Measurements from ENCODE around the gene SMYD5. TPM values are rescaled to one million over a fixed set of nuclear protein-coding genes. Genes with fewer than 3 reads are reported as not detected.
A peak's percentile ranks its signal among the peaks of the same experiment; 100 is the strongest.

SMYD5 gene
- total and polyA plus RNA-seq, 9 of the 15 experiments (the other 6 are each of a cell fraction or from before 2014, with no cell fraction given) = 11.4 to 56.8 (median 32.0) TPM

DNA sequence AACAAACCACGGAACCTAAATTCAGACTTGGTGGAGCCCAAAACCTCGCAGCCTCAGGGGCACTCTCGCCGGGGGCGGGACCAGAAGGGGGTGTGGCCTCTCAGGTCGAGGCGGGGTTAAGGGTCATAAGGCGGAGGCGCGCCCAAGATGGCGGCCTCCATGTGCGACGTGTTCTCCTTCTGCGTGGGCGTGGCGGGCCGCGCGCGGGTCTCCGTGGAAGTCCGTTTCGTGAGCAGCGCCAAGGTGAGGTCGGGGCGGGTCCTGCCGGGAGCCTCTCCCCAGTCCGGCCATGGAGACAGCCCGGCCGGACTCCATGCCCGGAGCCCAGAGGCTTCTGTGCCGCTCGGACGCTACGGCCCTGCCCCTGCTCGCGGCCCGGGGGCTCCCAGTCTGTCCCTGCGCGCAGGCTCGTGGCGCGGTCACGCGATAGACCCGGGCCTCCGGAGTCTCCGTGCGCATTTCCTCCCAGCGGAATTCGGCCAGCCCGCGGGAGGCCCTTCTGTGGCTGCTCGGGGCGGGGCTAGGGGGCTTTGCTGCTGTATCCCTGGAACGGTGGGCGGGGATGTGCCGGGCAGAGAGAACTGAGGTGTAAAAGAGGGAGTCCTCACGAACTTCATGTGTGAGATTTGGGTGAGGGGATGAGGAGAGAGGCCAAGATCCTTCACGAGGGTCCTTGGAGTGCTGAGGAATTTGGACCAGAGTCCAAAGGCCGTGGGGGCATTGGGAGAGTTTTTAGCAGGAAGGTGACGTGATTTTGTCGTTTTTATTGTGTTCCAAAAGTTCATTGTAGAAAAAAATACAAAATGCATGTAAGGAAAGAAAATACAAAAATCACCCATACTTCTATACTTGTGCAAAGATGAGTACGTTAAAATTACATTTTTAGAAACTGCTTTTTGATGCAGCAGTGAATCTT lies at the start of gene SMYD5 (continued):
- TF ChIP-seq CBFB (CRISPR knock-in tag; IDR thresholded peaks at IDR 0.05) = 0 out of 2 replicates have a peak, but pooled peaks have one; percentile 15
- peak; percentile 88 for TF ChIP-seq CHD2 (IDR thresholded peaks at IDR 0.05; ENCODE audit: low read depth, low read length)
- no peak for TF ChIP-seq SNIP1 (IDR thresholded peaks at IDR 0.05; ENCODE audit: low read depth)
- TF ChIP-seq ZBED1 (IDR thresholded peaks at IDR 0.05) = 0 out of 2 replicates have a peak, but pooled peaks have one; percentile 34
- TF ChIP-seq, protein P1, sequence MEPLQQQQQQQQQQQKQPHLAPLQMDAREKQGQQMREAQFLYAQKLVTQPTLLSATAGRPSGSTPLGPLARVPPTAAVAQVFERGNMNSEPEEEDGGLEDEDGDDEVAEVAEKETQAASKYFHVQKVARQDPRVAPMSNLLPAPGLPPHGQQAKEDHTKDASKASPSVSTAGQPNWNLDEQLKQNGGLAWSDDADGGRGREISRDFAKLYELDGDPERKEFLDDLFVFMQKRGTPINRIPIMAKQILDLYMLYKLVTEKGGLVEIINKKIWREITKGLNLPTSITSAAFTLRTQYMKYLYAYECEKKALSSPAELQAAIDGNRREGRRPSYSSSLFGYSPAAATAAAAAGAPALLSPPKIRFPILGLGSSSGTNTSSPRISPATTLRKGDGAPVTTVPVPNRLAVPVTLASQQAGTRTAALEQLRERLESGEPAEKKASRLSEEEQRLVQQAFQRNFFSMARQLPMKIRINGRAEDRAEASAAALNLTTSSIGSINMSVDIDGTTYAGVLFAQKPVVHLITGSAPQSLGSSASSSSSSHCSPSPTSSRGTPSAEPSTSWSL (CRISPR knock-in tag; IDR thresholded peaks at IDR 0.05; ENCODE audit: borderline replicate concordance) = no peak
- 0 out of 4 replicates have a peak, but pooled peaks of 1 of the 2 experiments have one; percentile 68 for TF ChIP-seq SRF (CRISPR knock-in tag; IDR thresholded peaks at IDR 0.05)
- peak; percentile 82 for TF ChIP-seq MTA2 (IDR thresholded peaks at IDR 0.05; ENCODE audit: low read depth)
- no peak for TF ChIP-seq CBFA2T3 (IDR thresholded peaks at IDR 0.05)
- TF ChIP-seq DPF2 (IDR thresholded peaks at IDR 0.05) = no peak
- TF ChIP-seq, protein P2, sequence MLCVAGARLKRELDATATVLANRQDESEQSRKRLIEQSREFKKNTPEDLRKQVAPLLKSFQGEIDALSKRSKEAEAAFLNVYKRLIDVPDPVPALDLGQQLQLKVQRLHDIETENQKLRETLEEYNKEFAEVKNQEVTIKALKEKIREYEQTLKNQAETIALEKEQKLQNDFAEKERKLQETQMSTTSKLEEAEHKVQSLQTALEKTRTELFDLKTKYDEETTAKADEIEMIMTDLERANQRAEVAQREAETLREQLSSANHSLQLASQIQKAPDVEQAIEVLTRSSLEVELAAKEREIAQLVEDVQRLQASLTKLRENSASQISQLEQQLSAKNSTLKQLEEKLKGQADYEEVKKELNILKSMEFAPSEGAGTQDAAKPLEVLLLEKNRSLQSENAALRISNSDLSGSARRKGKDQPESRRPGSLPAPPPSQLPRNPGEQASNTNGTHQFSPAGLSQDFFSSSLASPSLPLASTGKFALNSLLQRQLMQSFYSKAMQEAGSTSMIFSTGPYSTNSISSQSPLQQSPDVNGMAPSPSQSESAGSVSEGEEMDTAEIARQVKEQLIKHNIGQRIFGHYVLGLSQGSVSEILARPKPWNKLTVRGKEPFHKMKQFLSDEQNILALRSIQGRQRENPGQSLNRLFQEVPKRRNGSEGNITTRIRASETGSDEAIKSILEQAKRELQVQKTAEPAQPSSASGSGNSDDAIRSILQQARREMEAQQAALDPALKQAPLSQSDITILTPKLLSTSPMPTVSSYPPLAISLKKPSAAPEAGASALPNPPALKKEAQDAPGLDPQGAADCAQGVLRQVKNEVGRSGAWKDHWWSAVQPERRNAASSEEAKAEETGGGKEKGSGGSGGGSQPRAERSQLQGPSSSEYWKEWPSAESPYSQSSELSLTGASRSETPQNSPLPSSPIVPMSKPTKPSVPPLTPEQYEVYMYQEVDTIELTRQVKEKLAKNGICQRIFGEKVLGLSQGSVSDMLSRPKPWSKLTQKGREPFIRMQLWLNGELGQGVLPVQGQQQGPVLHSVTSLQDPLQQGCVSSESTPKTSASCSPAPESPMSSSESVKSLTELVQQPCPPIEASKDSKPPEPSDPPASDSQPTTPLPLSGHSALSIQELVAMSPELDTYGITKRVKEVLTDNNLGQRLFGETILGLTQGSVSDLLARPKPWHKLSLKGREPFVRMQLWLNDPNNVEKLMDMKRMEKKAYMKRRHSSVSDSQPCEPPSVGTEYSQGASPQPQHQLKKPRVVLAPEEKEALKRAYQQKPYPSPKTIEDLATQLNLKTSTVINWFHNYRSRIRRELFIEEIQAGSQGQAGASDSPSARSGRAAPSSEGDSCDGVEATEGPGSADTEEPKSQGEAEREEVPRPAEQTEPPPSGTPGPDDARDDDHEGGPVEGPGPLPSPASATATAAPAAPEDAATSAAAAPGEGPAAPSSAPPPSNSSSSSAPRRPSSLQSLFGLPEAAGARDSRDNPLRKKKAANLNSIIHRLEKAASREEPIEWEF (CRISPR knock-in tag; IDR thresholded peaks at IDR 0.05) = no peak
- TF ChIP-seq RBM34 (IDR thresholded peaks at IDR 0.05; ENCODE audit: borderline replicate concordance, insufficient read depth, low read length) = 0 out of 2 replicates have a peak, but pooled peaks have one; percentile 39
- TF ChIP-seq ZNF253 (CRISPR knock-in tag; conservative IDR thresholded peaks at IDR 0.05) = no peak
- no peak for TF ChIP-seq CBX5 (IDR thresholded peaks at IDR 0.05; ENCODE audit: borderline replicate concordance, low read depth)
- peak; percentile 51 for TF ChIP-seq C11orf30 (IDR thresholded peaks at IDR 0.05; ENCODE audit: low read depth)
- peak; percentile 72; the same call in 1 of the 2 replicates for TF ChIP-seq SP1 (CRISPR knock-in tag; IDR thresholded peaks at IDR 0.05)
- peak; percentile 76 for TF ChIP-seq SUPT5H (IDR thresholded peaks at IDR 0.05)
- TF ChIP-seq, protein P3, sequence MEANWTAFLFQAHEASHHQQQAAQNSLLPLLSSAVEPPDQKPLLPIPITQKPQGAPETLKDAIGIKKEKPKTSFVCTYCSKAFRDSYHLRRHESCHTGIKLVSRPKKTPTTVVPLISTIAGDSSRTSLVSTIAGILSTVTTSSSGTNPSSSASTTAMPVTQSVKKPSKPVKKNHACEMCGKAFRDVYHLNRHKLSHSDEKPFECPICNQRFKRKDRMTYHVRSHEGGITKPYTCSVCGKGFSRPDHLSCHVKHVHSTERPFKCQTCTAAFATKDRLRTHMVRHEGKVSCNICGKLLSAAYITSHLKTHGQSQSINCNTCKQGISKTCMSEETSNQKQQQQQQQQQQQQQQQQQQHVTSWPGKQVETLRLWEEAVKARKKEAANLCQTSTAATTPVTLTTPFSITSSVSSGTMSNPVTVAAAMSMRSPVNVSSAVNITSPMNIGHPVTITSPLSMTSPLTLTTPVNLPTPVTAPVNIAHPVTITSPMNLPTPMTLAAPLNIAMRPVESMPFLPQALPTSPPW (CRISPR knock-in tag; IDR thresholded peaks at IDR 0.05) = peak; percentile 55
- no peak for TF ChIP-seq ZNF347 (CRISPR knock-in tag; IDR thresholded peaks at IDR 0.05; ENCODE audit: low read depth)

All from K562 (cell line).